Measurements from ENCODE around the gene DAZAP2. TPM values are rescaled to one million over a fixed set of nuclear protein-coding genes. Genes with fewer than 3 reads are reported as not detected.

The DAZAP2 gene
- total and polyA plus RNA-seq, 2 experiments from 2014 or later, result 35.8 to 39.9 TPM

- H3K4me3 Mint-ChIP-seq, result peak overlapping the region; percentile 57
- TF ChIP-seq ZNF331 (CRISPR knock-in tag; IDR thresholded peaks at IDR 0.05; ENCODE audit: low read depth) (no peak), JUNB (IDR thresholded peaks at IDR 0.05; ENCODE audit: unreplicated experiment) (no peak), EZH2 (IDR thresholded peaks at IDR 0.05; ENCODE audit: low read depth, unreplicated experiment) (no peak), EZH2phosphoT487 (IDR thresholded peaks at IDR 0.05; ENCODE audit: unreplicated experiment) (no peak), ETS1 (IDR thresholded peaks at IDR 0.05) (no peak), REST (IDR thresholded peaks at IDR 0.05; ENCODE audit: unreplicated experiment) (no peak), POLR2AphosphoS5 (IDR thresholded peaks at IDR 0.05; ENCODE audit: low read depth) (no peak), CREB1 (CRISPR knock-in tag; IDR thresholded peaks at IDR 0.05; ENCODE audit: low read depth) (no peak)
- TF ChIP-seq, protein P1, sequence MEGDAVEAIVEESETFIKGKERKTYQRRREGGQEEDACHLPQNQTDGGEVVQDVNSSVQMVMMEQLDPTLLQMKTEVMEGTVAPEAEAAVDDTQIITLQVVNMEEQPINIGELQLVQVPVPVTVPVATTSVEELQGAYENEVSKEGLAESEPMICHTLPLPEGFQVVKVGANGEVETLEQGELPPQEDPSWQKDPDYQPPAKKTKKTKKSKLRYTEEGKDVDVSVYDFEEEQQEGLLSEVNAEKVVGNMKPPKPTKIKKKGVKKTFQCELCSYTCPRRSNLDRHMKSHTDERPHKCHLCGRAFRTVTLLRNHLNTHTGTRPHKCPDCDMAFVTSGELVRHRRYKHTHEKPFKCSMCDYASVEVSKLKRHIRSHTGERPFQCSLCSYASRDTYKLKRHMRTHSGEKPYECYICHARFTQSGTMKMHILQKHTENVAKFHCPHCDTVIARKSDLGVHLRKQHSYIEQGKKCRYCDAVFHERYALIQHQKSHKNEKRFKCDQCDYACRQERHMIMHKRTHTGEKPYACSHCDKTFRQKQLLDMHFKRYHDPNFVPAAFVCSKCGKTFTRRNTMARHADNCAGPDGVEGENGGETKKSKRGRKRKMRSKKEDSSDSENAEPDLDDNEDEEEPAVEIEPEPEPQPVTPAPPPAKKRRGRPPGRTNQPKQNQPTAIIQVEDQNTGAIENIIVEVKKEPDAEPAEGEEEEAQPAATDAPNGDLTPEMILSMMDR (conservative IDR thresholded peaks at IDR 0.05; ENCODE audit: low read depth in 2 of 2), result no peak
- TF ChIP-seq, protein P2, sequence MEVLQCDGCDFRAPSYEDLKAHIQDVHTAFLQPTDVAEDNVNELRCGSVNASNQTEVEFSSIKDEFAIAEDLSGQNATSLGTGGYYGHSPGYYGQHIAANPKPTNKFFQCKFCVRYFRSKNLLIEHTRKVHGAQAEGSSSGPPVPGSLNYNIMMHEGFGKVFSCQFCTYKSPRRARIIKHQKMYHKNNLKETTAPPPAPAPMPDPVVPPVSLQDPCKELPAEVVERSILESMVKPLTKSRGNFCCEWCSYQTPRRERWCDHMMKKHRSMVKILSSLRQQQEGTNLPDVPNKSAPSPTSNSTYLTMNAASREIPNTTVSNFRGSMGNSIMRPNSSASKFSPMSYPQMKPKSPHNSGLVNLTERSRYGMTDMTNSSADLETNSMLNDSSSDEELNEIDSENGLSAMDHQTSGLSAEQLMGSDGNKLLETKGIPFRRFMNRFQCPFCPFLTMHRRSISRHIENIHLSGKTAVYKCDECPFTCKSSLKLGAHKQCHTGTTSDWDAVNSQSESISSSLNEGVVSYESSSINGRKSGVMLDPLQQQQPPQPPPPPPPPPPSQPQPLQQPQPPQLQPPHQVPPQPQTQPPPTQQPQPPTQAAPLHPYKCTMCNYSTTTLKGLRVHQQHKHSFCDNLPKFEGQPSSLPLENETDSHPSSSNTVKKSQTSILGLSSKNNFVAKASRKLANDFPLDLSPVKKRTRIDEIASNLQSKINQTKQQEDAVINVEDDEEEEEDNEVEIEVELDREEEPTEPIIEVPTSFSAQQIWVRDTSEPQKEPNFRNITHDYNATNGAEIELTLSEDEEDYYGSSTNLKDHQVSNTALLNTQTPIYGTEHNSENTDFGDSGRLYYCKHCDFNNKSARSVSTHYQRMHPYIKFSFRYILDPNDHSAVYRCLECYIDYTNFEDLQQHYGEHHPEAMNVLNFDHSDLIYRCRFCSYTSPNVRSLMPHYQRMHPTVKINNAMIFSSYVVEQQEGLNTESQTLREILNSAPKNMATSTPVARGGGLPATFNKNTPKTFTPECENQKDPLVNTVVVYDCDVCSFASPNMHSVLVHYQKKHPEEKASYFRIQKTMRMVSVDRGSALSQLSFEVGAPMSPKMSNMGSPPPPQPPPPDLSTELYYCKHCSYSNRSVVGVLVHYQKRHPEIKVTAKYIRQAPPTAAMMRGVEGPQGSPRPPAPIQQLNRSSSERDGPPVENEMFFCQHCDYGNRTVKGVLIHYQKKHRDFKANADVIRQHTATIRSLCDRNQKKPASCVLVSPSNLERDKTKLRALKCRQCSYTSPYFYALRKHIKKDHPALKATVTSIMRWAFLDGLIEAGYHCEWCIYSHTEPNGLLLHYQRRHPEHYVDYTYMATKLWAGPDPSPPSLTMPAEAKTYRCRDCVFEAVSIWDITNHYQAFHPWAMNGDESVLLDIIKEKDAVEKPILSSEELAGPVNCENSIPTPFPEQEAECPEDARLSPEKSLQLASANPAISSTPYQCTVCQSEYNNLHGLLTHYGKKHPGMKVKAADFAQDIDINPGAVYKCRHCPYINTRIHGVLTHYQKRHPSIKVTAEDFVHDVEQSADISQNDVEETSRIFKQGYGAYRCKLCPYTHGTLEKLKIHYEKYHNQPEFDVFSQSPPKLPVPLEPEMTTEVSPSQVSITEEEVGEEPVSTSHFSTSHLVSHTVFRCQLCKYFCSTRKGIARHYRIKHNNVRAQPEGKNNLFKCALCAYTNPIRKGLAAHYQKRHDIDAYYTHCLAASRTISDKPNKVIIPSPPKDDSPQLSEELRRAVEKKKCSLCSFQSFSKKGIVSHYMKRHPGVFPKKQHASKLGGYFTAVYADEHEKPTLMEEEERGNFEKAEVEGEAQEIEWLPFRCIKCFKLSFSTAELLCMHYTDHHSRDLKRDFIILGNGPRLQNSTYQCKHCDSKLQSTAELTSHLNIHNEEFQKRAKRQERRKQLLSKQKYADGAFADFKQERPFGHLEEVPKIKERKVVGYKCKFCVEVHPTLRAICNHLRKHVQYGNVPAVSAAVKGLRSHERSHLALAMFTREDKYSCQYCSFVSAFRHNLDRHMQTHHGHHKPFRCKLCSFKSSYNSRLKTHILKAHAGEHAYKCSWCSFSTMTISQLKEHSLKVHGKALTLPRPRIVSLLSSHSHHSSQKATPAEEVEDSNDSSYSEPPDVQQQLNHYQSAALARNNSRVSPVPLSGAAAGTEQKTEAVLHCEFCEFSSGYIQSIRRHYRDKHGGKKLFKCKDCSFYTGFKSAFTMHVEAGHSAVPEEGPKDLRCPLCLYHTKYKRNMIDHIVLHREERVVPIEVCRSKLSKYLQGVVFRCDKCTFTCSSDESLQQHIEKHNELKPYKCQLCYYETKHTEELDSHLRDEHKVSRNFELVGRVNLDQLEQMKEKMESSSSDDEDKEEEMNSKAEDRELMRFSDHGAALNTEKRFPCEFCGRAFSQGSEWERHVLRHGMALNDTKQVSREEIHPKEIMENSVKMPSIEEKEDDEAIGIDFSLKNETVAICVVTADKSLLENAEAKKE (CRISPR knock-in tag; IDR thresholded peaks at IDR 0.05), result no peak
- Histone ChIP-seq H3F3A (replicated peaks; ENCODE audit: low read depth) (0 out of 2 replicates have a peak, but pooled peaks cover 5% of the 10 kb centered on the region), H3K36me3 (ENCODE audit: insufficient read depth) (peaks cover 12% of the 10 kb centered on the region), H3K9me2 (ENCODE audit: insufficient read depth) (no peaks in the 10 kb centered on the region), H3K27me3 (ENCODE audit: insufficient read depth) (no peaks in the 10 kb centered on the region), H3K4me2 (peak overlapping the region; percentile 54), H3K4me1 (ENCODE audit: insufficient read depth) (peaks cover 30% of the 10 kb centered on the region), H3K27ac (ENCODE audit: low read depth) (peak overlapping the region; percentile 83), H3K4me3 (peak overlapping the region; percentile 24; the same call in 1 of the 2 replicates), H4K20me1 (replicated peaks; ENCODE audit: insufficient read depth) (no peaks in the 10 kb centered on the region; the same call in 1 of the 2 replicates), H3K79me2 (replicated peaks; ENCODE audit: insufficient read depth) (peaks cover 4% of the 10 kb centered on the region; the same call in 1 of the 2 replicates), H2AFZ (no peak overlapping the region)
- H3K4me1 Mint-ChIP-seq, result peaks cover 32% of the 10 kb centered on the region
- H3K27ac Mint-ChIP-seq, result peak overlapping the region; percentile 94
- ATAC-seq (peak; percentile 78), DNase-seq (ENCODE audit: low spot score) (peak; percentile 42)
- H3K27me3 Mint-ChIP-seq (ENCODE audit: insufficient read depth, low read depth, poor library complexity), result peaks cover 4% of the 10 kb centered on the region
- peaks cover 22% of the 10 kb centered on the region for H3K36me3 Mint-ChIP-seq (ENCODE audit: low read depth)
- no peaks in the 10 kb centered on the region for H3K9me3 Mint-ChIP-seq
Observed at GRCh38 chr12:51247523-51248206, 9.0 kb downstream of the DAZAP2 start.
